Adrenal gland (tissue), 5 donors: Measurements from ENCODE around the gene KCNJ1.

Experiments used
- CTCF ChIP-seq, 6 experiments: fragments of 450-650 bp in 4 of 6; fragments of 200-600 bp in 2 of 6; sonication (generic) in 1 of 6; IDR thresholded peaks; 1 replicate in 5 of 6; 2 replicates in 1 of 6; pipeline versions ENCODE4 v1.5.1 to v1.8.0; 2016 to 2021; ENCODE audit warnings: antibody characterized with exemption in 6 of 6, mild to moderate bottlenecking in 2 of 6, moderate library complexity in 1 of 6
- POLR2A ChIP-seq, 2 donors: fragments of 450-650 bp; IDR thresholded peaks; one replicate each; pipeline ENCODE4 v1.6.1; 2017; ENCODE audit warnings: antibody characterized with exemption in 2 of 2, mild to moderate bottlenecking in 2 of 2, moderate library complexity in 1 of 2
- donor health status: DM: no; HTN: no; CAD: no.

DNA sequence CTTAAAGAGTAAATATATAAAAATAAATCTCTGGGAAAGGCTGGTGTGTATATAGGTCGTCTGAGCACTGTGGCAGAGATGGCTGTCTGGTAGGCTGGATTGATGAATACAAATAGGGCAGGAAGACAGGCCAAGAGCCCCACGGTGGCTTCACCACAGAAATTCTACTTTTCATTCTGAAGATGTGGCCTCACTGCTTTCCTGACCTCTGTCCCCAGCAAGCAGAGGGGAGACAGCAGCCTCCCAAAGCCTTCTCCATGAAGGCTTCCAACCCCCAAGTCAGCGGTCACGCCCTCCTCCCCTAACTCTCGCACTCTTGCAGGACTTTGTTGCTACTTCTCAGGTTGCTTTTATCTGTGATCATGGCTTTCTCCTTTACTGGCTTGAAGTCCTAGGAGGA lies 10.6 kb upstream of the KCNJ1 start:
- TF ChIP-seq CTCF (IDR thresholded peaks at IDR 0.05) (no peak), POLR2A (IDR thresholded peaks at IDR 0.05) (no peak)
